GM12878 (cell line): ENCODE results near the gene TP53INP2. TPM values are rescaled to one million over a fixed set of nuclear protein-coding genes. Genes with fewer than 3 reads are reported as not detected.
"Not testable (repeated sequence)": the region's sequence is repeated elsewhere in the genome, so short reads cannot be mapped to it uniquely, and the experiment has no call there.

Source experiments
- ATAC-seq: fragments of 200-7000 bp; cut with Tn5 transposase; 3 replicates; pipeline ENCODE4 v1.9.1; 2020; ENCODE audit warnings: mild to moderate bottlenecking, moderate library complexity
- BruUV-seq: library from RNA; stranded (reverse); fragments of 400-500 nt; replicated peaks from 2 replicates; lab custom pipeline; 2021; lab: Mats Ljungman, UMichigan
- CTCF ChIA-PET: fragments of 300-600 bp; sonication (Branson Sonifier 250); formaldehyde crosslinking; extraction: SDS; loops from one replicate; lab custom pipeline; 2021; ENCODE audit warnings: inconsistent platforms; lab: Yijun Ruan, JAX
- POLR2A ChIA-PET: fragments of 350-600 bp; formaldehyde crosslinking; extraction: SDS; loops from one replicate; lab custom pipeline; 2021; ENCODE audit warnings: inconsistent platforms; lab: Charles Lee
- RAD21 ChIA-PET: fragments of 300-600 bp; sonication (Branson Sonifier 250); formaldehyde crosslinking; loops from one replicate; lab custom pipeline; 2023; ENCODE audit warnings: antibody characterized with exemption; ENCODE audit not compliant: unreplicated experiment; lab: Charles Lee
- SMC1A ChIA-PET: fragments of 300-600 bp; sonication (Branson Sonifier 250); formaldehyde crosslinking; loops from one replicate; lab custom pipeline; 2023; ENCODE audit not compliant: unreplicated experiment, uncharacterized antibody; lab: Charles Lee
- DNase-seq: peaks from one replicate; pipeline ENCODE4 v3.0.0-alpha.2; 2011; ENCODE audit warnings: low read depth, low spot score
- FAIRE-seq: peaks from 3 replicates; lab custom pipeline; 2011; peaks lifted over from hg19 to GRCh38; lab: Jason Lieb, UNC
- H2AFZ ChIP-seq: 2 replicates; pipeline ENCODE4 v1.6.0; 2011; ENCODE audit warnings: low read depth, low read length, control low read depth; ENCODE audit not compliant: control insufficient read depth
- H3K27ac ChIP-seq: 2 replicates; pipeline ENCODE4 v1.5.1; 2011; ENCODE audit warnings: control low read depth; ENCODE audit not compliant: control insufficient read depth, insufficient read depth
- H3K27me3 ChIP-seq, 2 experiments: replicated peaks in 1 of 2; 2 replicates each; pipeline versions ENCODE4 v1.6.0 to v1.6.1; 2011; ENCODE audit warnings: low read length in 1 of 2; ENCODE audit not compliant: control insufficient read depth in 2 of 2, insufficient read depth in 2 of 2
- H3K36me3 ChIP-seq, 2 experiments: 2 replicates each; pipeline ENCODE4 v1.5.1; 2011; ENCODE audit warnings: low read length in 1 of 2; ENCODE audit not compliant: control insufficient read depth in 2 of 2, insufficient read depth in 2 of 2
- H3K4me1 ChIP-seq: 2 replicates; pipeline ENCODE4 v1.6.1; 2011; ENCODE audit warnings: mild to moderate bottlenecking, low read length, moderate library complexity, mixed read lengths; ENCODE audit not compliant: control insufficient read depth, insufficient read depth
- H3K4me2 ChIP-seq: 2 replicates; pipeline ENCODE4 v1.6.0; 2011; ENCODE audit warnings: control low read depth; ENCODE audit not compliant: control insufficient read depth, insufficient read depth
- H3K4me3 ChIP-seq: fragments of 200-600 bp; sonication (generic); 2 replicates; pipeline ENCODE4 v1.5.1; 2016
- H3K79me2 ChIP-seq: 2 replicates; pipeline ENCODE4 v1.6.0; 2011; ENCODE audit warnings: low read length; ENCODE audit not compliant: control insufficient read depth, insufficient read depth
- H3K9ac ChIP-seq: 2 replicates; pipeline ENCODE4 v1.8.0; 2011; ENCODE audit warnings: low read length, control low read depth, mixed read lengths; ENCODE audit not compliant: control insufficient read depth, insufficient read depth
- H3K9me3 ChIP-seq: replicated peaks from 3 replicates; pipeline ENCODE4 v1.5.1; 2011; ENCODE audit warnings: mild to moderate bottlenecking, low read length; ENCODE audit not compliant: control insufficient read depth, insufficient read depth
- H4K20me1 ChIP-seq: 2 replicates; pipeline ENCODE4 v1.6.0; 2011; ENCODE audit not compliant: control insufficient read depth, insufficient read depth
- ATF2 ChIP-seq: IDR thresholded peaks from 2 replicates; pipeline ENCODE4 v1.6.1; 2012; ENCODE audit warnings: low read length, inconsistent platforms
- BCL11A ChIP-seq: IDR thresholded peaks from 2 replicates; pipeline ENCODE4 v1.6.1; 2011; ENCODE audit warnings: low read depth, low read length
- EED ChIP-seq: sonication (generic); IDR thresholded peaks from 2 replicates; pipeline ENCODE4 v1.6.1; 2016; ENCODE audit warnings: antibody characterized with exemption, low read depth
- EP300 ChIP-seq, 2 experiments: fragments of 150-350 bp in 1 of 2; IDR thresholded peaks; 2 replicates each; pipeline ENCODE4 v1.6.1; 2011 to 2012; ENCODE audit warnings: low read depth in 2 of 2, low read length in 2 of 2, borderline replicate concordance in 1 of 2, improper control_type of control experiment in 1 of 2, inconsistent platforms in 1 of 2; ENCODE audit not compliant: control insufficient read depth in 1 of 2
- ETV6 ChIP-seq, 2 experiments: fragments of 450-650 bp in 1 of 2; IDR thresholded peaks in 1 of 2; conservative IDR thresholded peaks in 1 of 2; 2 replicates each; pipeline ENCODE4 v1.6.1; 2014; ENCODE audit warnings: antibody characterized with exemption in 1 of 2, borderline replicate concordance in 1 of 2, low read depth in 1 of 2, mild to moderate bottlenecking in 1 of 2, moderate library complexity in 1 of 2
- IKZF2 ChIP-seq, 2 experiments: fragments of 450-650 bp; IDR thresholded peaks; 2 replicates each; pipeline ENCODE4 v1.6.1; 2017; ENCODE audit warnings: mild to moderate bottlenecking in 2 of 2, moderate library complexity in 2 of 2
- IRF4 ChIP-seq: IDR thresholded peaks from 2 replicates; pipeline ENCODE4 v1.6.1; 2011; ENCODE audit warnings: low read depth, low read length
- JUND ChIP-seq: IDR thresholded peaks from 2 replicates; pipeline ENCODE4 v1.6.1; 2012; ENCODE audit warnings: low read depth, mild to moderate bottlenecking, low read length, improper control_type of control experiment, moderate library complexity
- MEF2B ChIP-seq: fragments of 450-650 bp; IDR thresholded peaks from 2 replicates; pipeline ENCODE4 v1.6.1; 2018; ENCODE audit warnings: mild to moderate bottlenecking, moderate library complexity; ENCODE audit not compliant: partially characterized antibody, poor library complexity, severe bottlenecking
- MLLT1 ChIP-seq: fragments of 450-650 bp; IDR thresholded peaks from 2 replicates; pipeline ENCODE4 v1.6.1; 2016; ENCODE audit warnings: mild to moderate bottlenecking
- PKNOX1 ChIP-seq: fragments of 450-650 bp; IDR thresholded peaks from 2 replicates; pipeline ENCODE4 v1.6.1; 2016; ENCODE audit warnings: mild to moderate bottlenecking
- POU2F2 ChIP-seq: IDR thresholded peaks from 3 replicates; pipeline ENCODE4 v1.6.1; 2011; ENCODE audit warnings: low read depth, mild to moderate bottlenecking, low read length, borderline replicate concordance
- RUNX3 ChIP-seq: IDR thresholded peaks from 2 replicates; pipeline ENCODE4 v1.6.1; 2012; ENCODE audit warnings: low read length, inconsistent platforms
- SMAD1 ChIP-seq: fragments of 450-650 bp; IDR thresholded peaks from 2 replicates; pipeline ENCODE4 v1.6.1; 2018; ENCODE audit warnings: mild to moderate bottlenecking, low read depth; ENCODE audit not compliant: partially characterized antibody
- SMARCA5 ChIP-seq: fragments of 450-650 bp; IDR thresholded peaks from 2 replicates; pipeline ENCODE4 v1.6.1; 2017; ENCODE audit warnings: mild to moderate bottlenecking
- ZNF217 ChIP-seq: fragments of 450-650 bp; IDR thresholded peaks from 2 replicates; pipeline ENCODE4 v1.6.1; 2017; ENCODE audit warnings: antibody characterized with exemption, mild to moderate bottlenecking
- WGBS: methylation state at CpG from one replicate; pipeline ENCODE4 v1.1.6; 2016; ENCODE audit warnings: low lambda C conversion rate; ENCODE audit not compliant: insufficient replicate concordance, insufficient coverage; ENCODE audit errors: missing lambda C conversion rate; 5-methylcytosine and 5-hydroxymethylcytosine counted together
- in situ Hi-C: fragments of 300-500 bp; cut with MboI; formaldehyde crosslinking; loops from 9 replicates; pipeline ENCODE4 v1.14.3; 2018; ENCODE audit warnings: mixed read lengths
- intact Hi-C: fragments of 100-400 bp; cut with micrococcal nuclease; formaldehyde crosslinking; loops from one replicate; pipeline ENCODE4 v1.14.2; 2022; ENCODE audit not compliant: unreplicated experiment
- polyA plus RNA-seq, 11 experiments: library from polyadenylated mRNA; depleted of rRNA in 4 of 11; unstranded in 6 of 11; stranded (reverse) in 5 of 11; fragments of >200 nt; fragmentation: Nextera tagmentation in 4 of 11; fragmentation: Illumina TruSeq in 1 of 11; extraction: Ambion mirVana in 4 of 11; extraction: Trizol in 1 of 11; gene quantifications; 1 replicate in 1 of 11; 2 replicates in 10 of 11; pipeline versions ENCODE4 v1.2.1 to v1.2.3, GENCODE V29; 2011 to 2016; ENCODE audit warnings: inconsistent platforms in 2 of 11, missing spikeins in 2 of 11, low read depth in 1 of 11
- total RNA-seq, 4 experiments: library from RNA; depleted of rRNA in 3 of 4; stranded (reverse); fragments of >200 nt in 3 of 4; fragmentation: Illumina TruSeq in 1 of 4; extraction: Trizol in 1 of 4; gene quantifications; 2 replicates each; pipeline versions ENCODE4 v1.2.1 to v1.2.3, GENCODE V29; 2013 to 2021

The TP53INP2 gene
- total and polyA plus RNA-seq, 10 of the 15 experiments (the other 5 are each of a cell fraction or from before 2014, with no cell fraction given) = 2.8 to 16.0 (median 4.0) TPM

- ChIA-PET CTCF (interaction anchor here (0.5 to 2.7 kb wide), 11 partner anchors 9 to 698 kb away, joined by 3 to 31 read pairs (median 6); no protein-coding TSS in a partner anchor), SMC1A (interaction anchor here (0.6 to 3.7 kb wide), 16 partner anchors 8 to 407 kb away, joined by 3 to 41 read pairs (median 6); no protein-coding TSS in a partner anchor), RAD21 (interaction anchor here (0.7 to 2.7 kb wide), 10 partner anchors 8 to 181 kb away, joined by 3 to 25 read pairs (median 12); no protein-coding TSS in a partner anchor), POLR2A (interaction anchor here (0.6 to 2.9 kb wide), 9 partner anchors 8 to 417 kb away, joined by 3 to 18 read pairs (median 6); partner anchors contain the start of gene TP53INP2)
- Histone ChIP-seq H3K27ac (peak overlapping the region; percentile 79), H3K9ac (peak overlapping the region; percentile 13; the same call in 1 of the 2 replicates), H3K4me2 (peak overlapping the region; percentile 78), H3K4me1 (peaks cover 37% of the 10 kb centered on the region), H3K36me3 (peaks cover 0 to 11% of the 10 kb centered on the region in 2 experiments; a peak in 2 of 4 replicates)
- H2AFZ ChIP-seq, H3K79me2 ChIP-seq, in situ Hi-C loops, H3K9me3 ChIP-seq, H3K4me3 ChIP-seq, H3K27me3 ChIP-seq, H4K20me1 ChIP-seq, BruUV-seq: not testable (repeated sequence)
- intact Hi-C loops = loop anchor here (1.0 kb wide), 1 partner anchor 36 kb away; no protein-coding TSS in a partner anchor
- peak; percentile 93 for DNase-seq
- 15% methylated on average over 13 of the region's 13 CpGs for whole genome bisulfite sequencing
- ATAC-seq = peak; percentile 93
- peak; percentile 59 for FAIRE-seq
- TF ChIP-seq RUNX3 (peak; percentile 83), SMARCA5 (peak; percentile 93), EED (peak; percentile 81), IRF4 (peak; percentile 79), IKZF2 (IDR thresholded peaks at IDR 0.05) (peak; percentile 96), ZNF217 (peak; percentile 88; the same call in 1 of the 2 replicates), JUND (peak; percentile 73), ETV6 (conservative IDR thresholded peaks at IDR 0.05 in 1 of 2, IDR thresholded peaks at IDR 0.05 in 1 of 2; ENCODE audit: borderline replicate concordance in 1 of 2, low read depth in 1 of 2) (peak in 1 of 2 experiments; percentile 16; a peak in 1 of 4 replicates), MLLT1 (peak; percentile 67; the same call in 1 of the 2 replicates), PKNOX1 (peak; percentile 41; the same call in 1 of the 2 replicates), MEF2B (peak; percentile 62), EP300 (IDR thresholded peaks at IDR 0.05; ENCODE audit: borderline replicate concordance in 1 of 2, control insufficient read depth in 1 of 2, low read depth in 2 of 2, low read length in 2 of 2) (peak; percentile 74 to 75), BCL11A (peak; percentile 56; the same call in 1 of the 2 replicates), POU2F2 (peak; percentile 96), ATF2 (peak; percentile 85), SMAD1 (peak; percentile 59)
Measured at GRCh38 chr20:34719242-34720017, 15.3 kb downstream of the TP53INP2 start.
